HepG2 (cell line): Measurements from ENCODE around the gene GRIN2D. TPM values are rescaled to one million over a fixed set of nuclear protein-coding genes. Genes with fewer than 3 reads are reported as not detected.
A peak's percentile ranks its signal among the peaks of the same experiment; 100 is the strongest.

ENCODE experiments used
- ATAC-seq: fragments of 200-7000 bp; cut with Tn5 transposase; 3 replicates; pipeline ENCODE4 v1.9.1; 2020; ENCODE audit warnings: mild to moderate bottlenecking, moderate library complexity
- BruUV-seq: library from RNA; stranded (reverse); fragments of 400-500 nt; replicated peaks from 2 replicates; lab custom pipeline; 2021; lab: Mats Ljungman, UMichigan
- CTCF ChIA-PET: fragments of 300-600 bp; formaldehyde crosslinking; extraction: SDS; loops from one replicate; lab custom pipeline; 2021; ENCODE audit warnings: low total read pairs, inconsistent platforms, low intra/inter-chr PET ratio; lab: Yijun Ruan, JAX
- POLR2A ChIA-PET: fragments of 350-600 bp; sonication (Branson Sonifier 250); formaldehyde crosslinking; loops from one replicate; lab custom pipeline; 2020; ENCODE audit warnings: antibody characterized with exemption, inconsistent platforms; lab: Yijun Ruan, JAX
- DNase-seq: peaks from one replicate; pipeline ENCODE4 v3.0.0-alpha.2; 2015; ENCODE audit warnings: low spot score
- FAIRE-seq: peaks from 3 replicates; lab custom pipeline; 2011; peaks lifted over from hg19 to GRCh38; lab: Jason Lieb, UNC
- H2AFZ ChIP-seq: one replicate; pipeline ENCODE4 v1.6.1; 2011; ENCODE audit warnings: low read length, inconsistent platforms
- H3K27ac ChIP-seq: fragments of 300-600 bp; 3 replicates; pipeline ENCODE4 v1.8.0; 2011; ENCODE audit warnings: mixed run types, mild to moderate bottlenecking, mixed read lengths, low read length, inconsistent platforms; ENCODE audit not compliant: insufficient read depth; ENCODE audit errors: extremely low read length
- H3K27me3 ChIP-seq, 2 experiments: fragments of 200-600 bp in 1 of 2; 2 replicates in 1 of 2; 3 replicates in 1 of 2; pipeline versions ENCODE4 v1.6.0 to v1.8.0; 2011; ENCODE audit warnings: low read length in 2 of 2, mild to moderate bottlenecking in 2 of 2, moderate library complexity in 2 of 2, inconsistent platforms in 1 of 2; ENCODE audit not compliant: insufficient read depth in 2 of 2, control insufficient read depth in 1 of 2
- H3K36me3 ChIP-seq, 2 experiments: fragments of 200-600 bp in 1 of 2; replicated peaks in 1 of 2; 2 replicates in 1 of 2; 3 replicates in 1 of 2; pipeline versions ENCODE4 v1.5.1 to v1.8.0; 2011; ENCODE audit warnings: low read length in 2 of 2, inconsistent platforms in 1 of 2; ENCODE audit not compliant: insufficient read depth in 2 of 2, control insufficient read depth in 1 of 2
- H3K4me1 ChIP-seq: 2 replicates; pipeline ENCODE4 v1.5.1; 2012; ENCODE audit warnings: low read length, inconsistent platforms; ENCODE audit not compliant: insufficient read depth
- H3K4me2 ChIP-seq: 2 replicates; pipeline ENCODE4 v1.6.0; 2011; ENCODE audit warnings: low read depth, low read length, inconsistent platforms
- H3K4me3 ChIP-seq, 3 experiments: fragments of 200-600 bp in 1 of 3; sonication (generic), shearing (Covaris generic) in 1 of 3; replicated peaks in 1 of 3; 2 replicates each; pipeline ENCODE4 v1.5.1; 2011 to 2016; ENCODE audit warnings: low read length in 3 of 3, inconsistent platforms in 2 of 3, low read depth in 2 of 3, mild to moderate bottlenecking in 2 of 3, control low read depth in 1 of 3, mixed read lengths in 1 of 3; ENCODE audit not compliant: insufficient read depth in 1 of 3
- H3K79me2 ChIP-seq: one replicate; pipeline ENCODE4 v1.6.1; 2011; ENCODE audit warnings: low read length, inconsistent platforms; ENCODE audit not compliant: insufficient read depth
- H3K9ac ChIP-seq: 2 replicates; pipeline ENCODE4 v1.6.0; 2011; ENCODE audit warnings: mild to moderate bottlenecking, low read depth, low read length, inconsistent platforms; ENCODE audit not compliant: insufficient read depth
- H3K9me3 ChIP-seq: 2 replicates; pipeline ENCODE4 v1.5.1; 2012; ENCODE audit warnings: mild to moderate bottlenecking, low read length
- H4K20me1 ChIP-seq: 2 replicates; pipeline ENCODE4 v1.6.0; 2011; ENCODE audit warnings: inconsistent platforms, mild to moderate bottlenecking, low read length, moderate library complexity; ENCODE audit not compliant: insufficient read depth
- E2F1 ChIP-seq: sonication (generic); formaldehyde crosslinking; IDR thresholded peaks from 2 replicates; pipeline ENCODE4 v1.5.0; 2020; ENCODE audit warnings: missing genetic modification reagents
- PRMT3 ChIP-seq: sonication (generic); formaldehyde crosslinking; IDR thresholded peaks from 2 replicates; pipeline ENCODE4 v1.8.1; 2022; ENCODE audit warnings: low read depth, mild to moderate bottlenecking, moderate library complexity, missing genetic modification reagents, borderline replicate concordance
- SETDB1 ChIP-seq: sonication (generic); formaldehyde crosslinking; IDR thresholded peaks from 2 replicates; pipeline ENCODE4 v1.5.1; 2020; ENCODE audit warnings: missing genetic modification reagents, mild to moderate bottlenecking, borderline replicate concordance
- STAT6 ChIP-seq: sonication (generic); formaldehyde crosslinking; IDR thresholded peaks from 2 replicates; pipeline ENCODE4 v1.4.0; 2020; ENCODE audit warnings: missing genetic modification reagents, mild to moderate bottlenecking, borderline replicate concordance
- ZMYM3 ChIP-seq: sonication (generic); formaldehyde crosslinking; IDR thresholded peaks from 2 replicates; pipeline ENCODE4 v1.5.1; 2020; ENCODE audit warnings: mild to moderate bottlenecking, missing genetic modification reagents
- ZNF615 ChIP-seq: sonication (generic); formaldehyde crosslinking; IDR thresholded peaks from 2 replicates; pipeline ENCODE4 v1.5.0; 2020; ENCODE audit warnings: mild to moderate bottlenecking, missing genetic modification reagents, borderline replicate concordance
- ZNF839 ChIP-seq: sonication (generic); formaldehyde crosslinking; IDR thresholded peaks from 2 replicates; pipeline ENCODE4 v1.4.0; 2020; ENCODE audit warnings: missing genetic modification reagents, mild to moderate bottlenecking, borderline replicate concordance
- WGBS: methylation state at CpG from one replicate; pipeline ENCODE4 v1.1.6; 2017; ENCODE audit warnings: low lambda C conversion rate; 5-methylcytosine and 5-hydroxymethylcytosine counted together
- in situ Hi-C: cut with HindIII; loops from 2 replicates; pipeline ENCODE4 v1.10.0; 2017; ENCODE audit warnings: low pct_unique_long_range_greater_than_20kb; ENCODE audit not compliant: extremely low pct_ligation_motif_present
- intact Hi-C: fragments of 100-400 bp; cut with micrococcal nuclease; formaldehyde crosslinking; loops from one replicate; pipeline ENCODE4 v1.10.0; 2022; ENCODE audit not compliant: unreplicated experiment
- polyA plus RNA-seq, 8 experiments: library from polyadenylated mRNA; depleted of rRNA in 3 of 8; stranded (reverse) in 7 of 8; unstranded in 1 of 8; fragments of >200 nt; fragmentation: Illumina TruSeq in 4 of 8; extraction: Trizol in 4 of 8; gene quantifications; 2 replicates each; pipeline versions ENCODE4 v1.2.1 to v1.2.3, GENCODE V29; 2011 to 2016; ENCODE audit warnings: low read depth in 4 of 8, missing spikeins in 1 of 8, mixed read lengths in 1 of 8; ENCODE audit not compliant: insufficient read depth in 1 of 8
- total RNA-seq, 5 experiments: library from RNA; depleted of rRNA; stranded (reverse); fragments of >200 nt; fragmentation: Illumina TruSeq; extraction: Trizol; gene quantifications; 2 replicates each; pipeline ENCODE4 v1.2.3, GENCODE V29; 2016; ENCODE audit warnings: low read depth in 1 of 5
- TF ChIP-seq, protein P1 (sequence below): fragments of 450-650 bp; IDR thresholded peaks from 2 replicates; pipeline ENCODE4 v1.6.1; 2016

Gene GRIN2D
- total and polyA plus RNA-seq, 2 of the 13 experiments (the other 11 are each of a cell fraction or from before 2014, with no cell fraction given) = 0.02 to 0.13 TPM

- TF ChIP-seq PRMT3 (no peak), ZNF615 (no peak), SETDB1 (CRISPR knock-in tag) (no peak), E2F1 (CRISPR knock-in tag) (no peak), STAT6 (CRISPR knock-in tag) (no peak)
- TF ChIP-seq, protein P1, sequence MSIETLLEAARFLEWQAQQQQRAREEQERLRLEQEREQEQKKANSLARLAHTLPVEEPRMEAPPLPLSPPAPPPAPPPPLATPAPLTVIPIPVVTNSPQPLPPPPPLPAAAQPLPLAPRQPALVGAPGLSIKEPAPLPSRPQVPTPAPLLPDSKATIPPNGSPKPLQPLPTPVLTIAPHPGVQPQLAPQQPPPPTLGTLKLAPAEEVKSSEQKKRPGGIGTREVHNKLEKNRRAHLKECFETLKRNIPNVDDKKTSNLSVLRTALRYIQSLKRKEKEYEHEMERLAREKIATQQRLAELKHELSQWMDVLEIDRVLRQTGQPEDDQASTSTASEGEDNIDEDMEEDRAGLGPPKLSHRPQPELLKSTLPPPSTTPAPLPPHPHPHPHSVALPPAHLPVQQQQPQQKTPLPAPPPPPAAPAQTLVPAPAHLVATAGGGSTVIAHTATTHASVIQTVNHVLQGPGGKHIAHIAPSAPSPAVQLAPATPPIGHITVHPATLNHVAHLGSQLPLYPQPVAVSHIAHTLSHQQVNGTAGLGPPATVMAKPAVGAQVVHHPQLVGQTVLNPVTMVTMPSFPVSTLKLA = no peak
Measured at GRCh38 chr19:48433337-48433736, 39.9 kb downstream of the GRIN2D start (continued).

GRCh38 chr19:48436586-48436985, 43.1 kb downstream of the GRIN2D start:
- ATAC-seq (no peak), DNase-seq (no peak), FAIRE-seq (no peak)
- in situ Hi-C loops (no loop called here), intact Hi-C loops (no loop called here)
- Histone ChIP-seq H4K20me1 (no peaks in the 10 kb centered on the region), H3K27ac (no peak overlapping the region), H3K4me1 (no peaks in the 10 kb centered on the region), H3K79me2 (no peaks in the 10 kb centered on the region), H3K4me3 (no peak overlapping the region), H3K36me3 (no peaks in the 10 kb centered on the region), H3K9me3 (no peaks in the 10 kb centered on the region), H3K27me3 (no peaks in the 10 kb centered on the region), H3K4me2 (no peak overlapping the region), H2AFZ (no peak overlapping the region), H3K9ac (no peak overlapping the region)
- POLR2A ChIA-PET = no interaction called here
- TF ChIP-seq ZMYM3 (CRISPR knock-in tag) (0 out of 2 replicates have a peak, but pooled peaks have one; percentile 15), ZNF839 (CRISPR knock-in tag) (no peak)
- no TSS peak for BruUV-seq
- 59% methylated on average over 5 of the region's 5 CpGs for WGBS
- CTCF ChIA-PET = no interaction called here
